GM19455 (cell line): Measurements from ENCODE around the gene ERCC5.

Experiments
- ATAC-seq: cut with Tn5 transposase; IDR thresholded peaks from one replicate; pipeline ENCODE4 v1.9.1; 2021; ENCODE audit not compliant: unreplicated experiment

Gene ERCC5

GRCh38 chr13:102839462-102839861 lies 6.4 kb upstream of the ERCC5 start:
- ATAC-seq, result no peak

- ATAC-seq, result peak; percentile 23
These were observed 573 bp upstream of the ERCC5 start for GRCh38 chr13:102845289-102845629.

- ATAC-seq, result peak; percentile 41
These were observed 606 bp downstream of the ERCC5 start for GRCh38 chr13:102846261-102847015.

- no peak for ATAC-seq
These were observed 1.7 kb downstream of the ERCC5 start for GRCh38 chr13:102847272-102848234.

GRCh38 chr13:102848956-102849355 lies 3.1 kb downstream of the ERCC5 start:
- no peak for ATAC-seq

- no peak for ATAC-seq
These were observed 6.7 kb downstream of the ERCC5 start for GRCh38 chr13:102852556-102852955.

GRCh38 chr13:102854675-102855074 lies 8.8 kb downstream of the ERCC5 start:
- no peak for ATAC-seq

- ATAC-seq, result no peak
These were observed 10.7 kb downstream of the ERCC5 start for GRCh38 chr13:102856557-102856956.

GRCh38 chr13:102862624-102863210 lies 16.9 kb downstream of the ERCC5 start:
- no peak for ATAC-seq

GRCh38 chr13:102863590-102863989 lies 17.8 kb downstream of the ERCC5 start:
- no peak for ATAC-seq

- no peak for ATAC-seq
These were observed 22.6 kb downstream of the ERCC5 start for GRCh38 chr13:102868366-102868936.

GRCh38 chr13:102869948-102870676 lies 24.3 kb downstream of the ERCC5 start:
- peak; percentile 18 for ATAC-seq

- ATAC-seq, result peak; percentile 70
These were observed 25.0 kb downstream of the ERCC5 start for GRCh38 chr13:102870677-102871415.

- ATAC-seq, result no peak
These were observed 26.3 kb downstream of the ERCC5 start for GRCh38 chr13:102872131-102872530.

GRCh38 chr13:102872531-102872930 lies 26.7 kb downstream of the ERCC5 start:
- ATAC-seq, result no peak

- ATAC-seq, result no peak
These were observed 27.8 kb downstream of the ERCC5 start for GRCh38 chr13:102873653-102874052.

GRCh38 chr13:102875256-102875655 lies 29.4 kb downstream of the ERCC5 start:
- ATAC-seq, result no peak

GRCh38 chr13:102877303-102877702 lies 31.5 kb downstream of the ERCC5 start:
- ATAC-seq, result no peak

- no peak for ATAC-seq
These were observed 32.6 kb downstream of the ERCC5 start for GRCh38 chr13:102878481-102878880.
